Heart left ventricle (tissue), 13 donors: Measurements from ENCODE around the gene NALCN.

Experiments
- POLR2A ChIP-seq, 2 donors: fragments of 450-650 bp; IDR thresholded peaks; one replicate each; pipeline ENCODE4 v1.6.1; 2017; ENCODE audit warnings: antibody characterized with exemption in 2 of 2, mild to moderate bottlenecking in 2 of 2, moderate library complexity in 2 of 2
- TF ChIP-seq, protein P1 (sequence below), 12 donors: fragments of 200-600 bp; sonication (generic) in 4 of 12; IDR thresholded peaks; one replicate each; pipeline versions ENCODE4 v1.5.0 to v1.8.0; 2018 to 2022; ENCODE audit warnings: antibody characterized with exemption in 12 of 12, mild to moderate bottlenecking in 5 of 12
- donor health status: ischemic (EF 13 %, LVEDD 7.1; RV severe dilation, severe dysfunction).
- donor health status: DM: no; HTN: yes; CAD: no.
- donor health status: DM: no; HTN: no; CAD: no.
- donor health status: ischemic (EF 25% LVEDD 6.9; RV normal size, moderate dysfunction).
- donor health status: ischemic (EF 25% LVEDD 5.7; RV mildly dilated, moderate dysfunction).
- donor health status: ischemic (EF 35%, LVEDD 5.7; RV mildly dilated, moderate dysfunction).
- donor health status: nonischemic (EF 11% LVEDD 7.7; RV severe dilation, severe dysfunction).
- donor health status: DM: yes; HTN: yes; CAD: no.
- donor health status: PGD.
- donor health status: ischemic (EF 29% LVEDD 5.4; RV normal size, mild dysfunction).
- donor health status: nonischemic (EF 23%, LVEDD 6.1; RV moderate dilation, normal function).

- TF ChIP-seq, protein P1, sequence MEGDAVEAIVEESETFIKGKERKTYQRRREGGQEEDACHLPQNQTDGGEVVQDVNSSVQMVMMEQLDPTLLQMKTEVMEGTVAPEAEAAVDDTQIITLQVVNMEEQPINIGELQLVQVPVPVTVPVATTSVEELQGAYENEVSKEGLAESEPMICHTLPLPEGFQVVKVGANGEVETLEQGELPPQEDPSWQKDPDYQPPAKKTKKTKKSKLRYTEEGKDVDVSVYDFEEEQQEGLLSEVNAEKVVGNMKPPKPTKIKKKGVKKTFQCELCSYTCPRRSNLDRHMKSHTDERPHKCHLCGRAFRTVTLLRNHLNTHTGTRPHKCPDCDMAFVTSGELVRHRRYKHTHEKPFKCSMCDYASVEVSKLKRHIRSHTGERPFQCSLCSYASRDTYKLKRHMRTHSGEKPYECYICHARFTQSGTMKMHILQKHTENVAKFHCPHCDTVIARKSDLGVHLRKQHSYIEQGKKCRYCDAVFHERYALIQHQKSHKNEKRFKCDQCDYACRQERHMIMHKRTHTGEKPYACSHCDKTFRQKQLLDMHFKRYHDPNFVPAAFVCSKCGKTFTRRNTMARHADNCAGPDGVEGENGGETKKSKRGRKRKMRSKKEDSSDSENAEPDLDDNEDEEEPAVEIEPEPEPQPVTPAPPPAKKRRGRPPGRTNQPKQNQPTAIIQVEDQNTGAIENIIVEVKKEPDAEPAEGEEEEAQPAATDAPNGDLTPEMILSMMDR (IDR thresholded peaks at IDR 0.05): no peak
- no peak for TF ChIP-seq POLR2A (IDR thresholded peaks at IDR 0.05)
Observed at GRCh38 chr13:101111894-101112293, 304.4 kb downstream of the NALCN start.
